Measurements from ENCODE around the gene MAPKAP1.

MAPKAP1 gene

GRCh38 chr9:125587819-125588460, 119.1 kb downstream of the MAPKAP1 start:
- H3K27ac ChIP-seq (ENCODE audit: low read depth, low read length, poor library complexity, severe bottlenecking), result no peak overlapping the region
- H4K20me1 ChIP-seq (ENCODE audit: insufficient read depth, low read length), result no peaks in the 10 kb centered on the region
- no peaks in the 10 kb centered on the region for H3K27me3 ChIP-seq (ENCODE audit: insufficient read depth, low read length)
- H3K9me3 ChIP-seq (ENCODE audit: low read length), result no peaks in the 10 kb centered on the region
- peaks cover 10% of the 10 kb centered on the region for H3K4me1 ChIP-seq (ENCODE audit: insufficient read depth, low read length, severe bottlenecking)
- no peak overlapping the region for H3K4me2 ChIP-seq (ENCODE audit: low read length)
- 0 out of 2 replicates have a peak, but pooled peaks cover 3% of the 10 kb centered on the region for H3K79me2 ChIP-seq (ENCODE audit: insufficient read depth, low read length)
- no peak for TF ChIP-seq EZH2 (IDR thresholded peaks at IDR 0.05; ENCODE audit: borderline replicate concordance, low read length)
- no peak for TF ChIP-seq CTCF (IDR thresholded peaks at IDR 0.05; ENCODE audit: low read length)
- no peak overlapping the region for H3K4me3 ChIP-seq (ENCODE audit: low read depth, low read length, poor library complexity, severe bottlenecking)
- H3K9me2 ChIP-seq (ENCODE audit: low read depth, low read length), result no peaks in the 10 kb centered on the region
- no peak overlapping the region for H2AFZ ChIP-seq (ENCODE audit: low read length)
- H3K9ac ChIP-seq (ENCODE audit: low read length), result no peak overlapping the region
- H3K36me3 ChIP-seq (ENCODE audit: insufficient read depth, low read length), result no peaks in the 10 kb centered on the region
- no peaks in the 10 kb centered on the region for H3F3A ChIP-seq (ENCODE audit: insufficient read depth, low read length)

- Histone ChIP-seq H3K9me2 (ENCODE audit: low read depth, low read length) (no peaks in the 10 kb centered on the region), H3F3A (ENCODE audit: insufficient read depth, low read length) (no peaks in the 10 kb centered on the region), H4K20me1 (ENCODE audit: insufficient read depth, low read length) (no peaks in the 10 kb centered on the region), H3K79me2 (ENCODE audit: insufficient read depth, low read length) (0 out of 2 replicates have a peak, but pooled peaks cover 3% of the 10 kb centered on the region), H3K36me3 (ENCODE audit: insufficient read depth, low read length) (peaks cover 2% of the 10 kb centered on the region; the same call in 1 of the 2 replicates), H3K27ac (ENCODE audit: low read depth, low read length, poor library complexity, severe bottlenecking) (no peak overlapping the region), H3K9ac (ENCODE audit: low read length) (no peak overlapping the region), H3K9me3 (ENCODE audit: low read length) (no peaks in the 10 kb centered on the region), H2AFZ (ENCODE audit: low read length) (no peak overlapping the region), H3K27me3 (ENCODE audit: insufficient read depth, low read length) (no peaks in the 10 kb centered on the region), H3K4me1 (ENCODE audit: insufficient read depth, low read length, severe bottlenecking) (peaks cover 10% of the 10 kb centered on the region), H3K4me3 (ENCODE audit: low read depth, low read length, poor library complexity, severe bottlenecking) (no peak overlapping the region), H3K4me2 (ENCODE audit: low read length) (no peak overlapping the region)
- TF ChIP-seq EZH2 (IDR thresholded peaks at IDR 0.05; ENCODE audit: borderline replicate concordance, low read length) (no peak), CTCF (IDR thresholded peaks at IDR 0.05; ENCODE audit: low read length) (no peak)
Measured at GRCh38 chr9:125586172-125586511, 120.9 kb downstream of the MAPKAP1 start.

- Histone ChIP-seq H4K20me1 (ENCODE audit: insufficient read depth, low read length) (no peaks in the 10 kb centered on the region), H3K9ac (ENCODE audit: low read length) (no peak overlapping the region), H3K79me2 (ENCODE audit: insufficient read depth, low read length) (0 out of 2 replicates have a peak, but pooled peaks cover 3% of the 10 kb centered on the region), H3K27me3 (ENCODE audit: insufficient read depth, low read length) (no peaks in the 10 kb centered on the region), H3K27ac (ENCODE audit: low read depth, low read length, poor library complexity, severe bottlenecking) (no peak overlapping the region), H2AFZ (ENCODE audit: low read length) (no peak overlapping the region), H3K4me1 (ENCODE audit: insufficient read depth, low read length, severe bottlenecking) (peaks cover 10% of the 10 kb centered on the region), H3K4me3 (ENCODE audit: low read depth, low read length, poor library complexity, severe bottlenecking) (no peak overlapping the region), H3K9me2 (ENCODE audit: low read depth, low read length) (no peaks in the 10 kb centered on the region), H3K36me3 (ENCODE audit: insufficient read depth, low read length) (peaks cover 7% of the 10 kb centered on the region; the same call in 1 of the 2 replicates), H3K9me3 (ENCODE audit: low read length) (no peaks in the 10 kb centered on the region), H3F3A (ENCODE audit: insufficient read depth, low read length) (no peaks in the 10 kb centered on the region), H3K4me2 (ENCODE audit: low read length) (no peak overlapping the region)
- TF ChIP-seq EZH2 (IDR thresholded peaks at IDR 0.05; ENCODE audit: borderline replicate concordance, low read length) (no peak), CTCF (IDR thresholded peaks at IDR 0.05; ENCODE audit: low read length) (no peak)
Measured at GRCh38 chr9:125585503-125586171, 121.4 kb downstream of the MAPKAP1 start.
